ENCODE results near the gene LHX2.

- no peak for TF ChIP-seq EP300 (IDR thresholded peaks at IDR 0.05; ENCODE audit: borderline replicate concordance)
- TF ChIP-seq REST (IDR thresholded peaks at IDR 0.05; ENCODE audit: low read depth): no peak
- no peak for TF ChIP-seq CEBPB (IDR thresholded peaks at IDR 0.05)
- TF ChIP-seq, protein P1, sequence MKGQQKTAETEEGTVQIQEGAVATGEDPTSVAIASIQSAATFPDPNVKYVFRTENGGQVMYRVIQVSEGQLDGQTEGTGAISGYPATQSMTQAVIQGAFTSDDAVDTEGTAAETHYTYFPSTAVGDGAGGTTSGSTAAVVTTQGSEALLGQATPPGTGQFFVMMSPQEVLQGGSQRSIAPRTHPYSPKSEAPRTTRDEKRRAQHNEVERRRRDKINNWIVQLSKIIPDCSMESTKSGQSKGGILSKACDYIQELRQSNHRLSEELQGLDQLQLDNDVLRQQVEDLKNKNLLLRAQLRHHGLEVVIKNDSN (IDR thresholded peaks at IDR 0.05): no peak
- TF ChIP-seq YY1 (IDR thresholded peaks at IDR 0.05; ENCODE audit: low read depth): no peak
- no peak for TF ChIP-seq RAD21 (IDR thresholded peaks at IDR 0.05; ENCODE audit: low read depth)
Measured at GRCh38 chr9:124035001-124035650, 23.6 kb downstream of the LHX2 start.
